Neural cell (in vitro differentiated cells): ENCODE measurements around the gene FBLN2.

ENCODE experiments used
- CTCF ChIP-seq: fragments of 450-650 bp; IDR thresholded peaks from 2 replicates; pipeline ENCODE4 v1.5.1; 2014; ENCODE audit warnings: antibody characterized with exemption, mild to moderate bottlenecking, moderate library complexity; ENCODE audit not compliant: poor library complexity, severe bottlenecking
- EP300 ChIP-seq: fragments of 450-650 bp; conservative IDR thresholded peaks from 2 replicates; pipeline ENCODE4 v1.6.1; 2014; ENCODE audit warnings: antibody characterized with exemption, mild to moderate bottlenecking, moderate library complexity; ENCODE audit not compliant: poor library complexity, severe bottlenecking
- RAD21 ChIP-seq: fragments of 450-650 bp; conservative IDR thresholded peaks from 2 replicates; pipeline ENCODE4 v1.6.1; 2014; ENCODE audit warnings: antibody characterized with exemption, mild to moderate bottlenecking, moderate library complexity

DNA sequence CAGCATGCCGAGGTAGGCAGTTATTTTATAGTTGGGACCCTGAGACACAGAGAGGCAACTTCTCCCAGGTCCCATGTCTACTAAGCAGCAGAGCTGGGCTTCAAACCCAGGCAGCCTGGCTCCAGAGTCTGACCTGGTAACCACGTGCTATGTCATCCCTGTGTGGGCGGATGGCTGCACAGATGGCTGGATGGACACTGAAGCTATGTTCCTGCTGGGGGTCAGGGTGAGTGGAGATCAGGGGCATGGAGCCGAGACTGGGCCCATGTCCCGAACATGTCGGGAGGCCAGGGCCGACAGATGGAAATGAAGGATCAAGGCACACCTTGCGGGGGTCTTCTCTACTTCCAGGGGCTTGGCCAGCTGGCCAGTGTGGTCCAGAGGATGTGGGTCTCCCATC lies 9.3 kb upstream of the FBLN2 start:
- TF ChIP-seq CTCF, result no peak
- no peak for TF ChIP-seq RAD21
- TF ChIP-seq EP300, result no peak
